Liver (tissue), 9 donors: ENCODE data around the gene ANKRD11. TPM values are rescaled to one million over a fixed set of nuclear protein-coding genes. Genes with fewer than 3 reads are reported as not detected.
A peak's percentile ranks its signal among the peaks of the same experiment; 100 is the strongest.
"Not testable (repeated sequence)": the region's sequence is repeated elsewhere in the genome, so short reads cannot be mapped to it uniquely, and the experiment has no call there.

Source experiments
- DNase-seq: peaks from one replicate; pipeline ENCODE4 v3.0.0-alpha.2; 2017; ENCODE audit warnings: low spot score
- H3K27ac ChIP-seq, 2 donors: one replicate each; pipeline ENCODE4 v1.7.0; 2013; ENCODE audit warnings: inconsistent platforms in 2 of 2, low read length in 2 of 2, control low read depth in 1 of 2, low read depth in 1 of 2, mild to moderate bottlenecking in 1 of 2
- H3K27me3 ChIP-seq, 4 donors: one replicate each; pipeline versions ENCODE4 v1.6.1 to v1.7.0; 2013; ENCODE audit warnings: low read length in 3 of 4, inconsistent platforms in 1 of 4, mild to moderate bottlenecking in 1 of 4, moderate library complexity in 1 of 4; ENCODE audit not compliant: control insufficient read depth in 4 of 4, insufficient read depth in 4 of 4
- H3K36me3 ChIP-seq, 4 donors: one replicate each; pipeline versions ENCODE4 v1.6.1 to v1.7.0; 2013; ENCODE audit warnings: low read length in 3 of 4, mild to moderate bottlenecking in 3 of 4, low read depth in 1 of 4, moderate library complexity in 1 of 4; ENCODE audit not compliant: control insufficient read depth in 4 of 4, insufficient read depth in 3 of 4
- H3K4me1 ChIP-seq, 4 donors: one replicate each; pipeline versions ENCODE4 v1.6.1 to v1.7.0; 2013; ENCODE audit warnings: low read length in 3 of 4, mild to moderate bottlenecking in 3 of 4, moderate library complexity in 1 of 4; ENCODE audit not compliant: control insufficient read depth in 4 of 4, insufficient read depth in 4 of 4
- H3K4me3 ChIP-seq, 3 donors: one replicate each; pipeline versions ENCODE4 v1.6.1 to v1.7.0; 2013; ENCODE audit warnings: low read length in 3 of 3, control low read depth in 1 of 3, low read depth in 1 of 3, mild to moderate bottlenecking in 1 of 3
- H3K9ac ChIP-seq, 2 donors: one replicate each; pipeline ENCODE4 v1.7.0; 2013; ENCODE audit warnings: low read length in 2 of 2, mild to moderate bottlenecking in 2 of 2, moderate library complexity in 2 of 2, control low read depth in 1 of 2, low read depth in 1 of 2
- H3K9me3 ChIP-seq, 4 donors: one replicate each; pipeline versions ENCODE4 v1.6.1 to v1.7.0; 2013; ENCODE audit warnings: low read length in 3 of 4; ENCODE audit not compliant: control insufficient read depth in 4 of 4
- CTCF ChIP-seq: fragments of 150-350 bp; IDR thresholded peaks from 2 replicates; pipeline ENCODE4 v1.5.1; 2017; ENCODE audit warnings: improper control_type of control experiment, low read depth, low read length; ENCODE audit not compliant: missing input control
- EGR1 ChIP-seq, 2 donors: IDR thresholded peaks; 2 replicates each; pipeline ENCODE4 v1.6.1; 2016 to 2018; ENCODE audit warnings: antibody characterized with exemption in 2 of 2, low read depth in 2 of 2
- FOXA1 ChIP-seq: IDR thresholded peaks from 2 replicates; pipeline ENCODE4 v1.6.1; 2016; ENCODE audit warnings: antibody characterized with exemption
- FOXA2 ChIP-seq: IDR thresholded peaks from 2 replicates; pipeline ENCODE4 v1.6.1; 2016; ENCODE audit warnings: antibody characterized with exemption
- GABPA ChIP-seq, 2 donors: IDR thresholded peaks in 1 of 2; conservative IDR thresholded peaks in 1 of 2; 2 replicates each; pipeline ENCODE4 v1.6.1; 2016; ENCODE audit warnings: antibody characterized with exemption in 2 of 2, mild to moderate bottlenecking in 1 of 2, moderate library complexity in 1 of 2
- HNF4A ChIP-seq, 2 donors: conservative IDR thresholded peaks; 2 replicates each; pipeline ENCODE4 v1.6.1; 2016; ENCODE audit warnings: antibody characterized with exemption in 2 of 2, mild to moderate bottlenecking in 2 of 2
- HNF4G ChIP-seq: IDR thresholded peaks from 2 replicates; pipeline ENCODE4 v1.6.1; 2016; ENCODE audit warnings: antibody characterized with exemption
- JUND ChIP-seq, 2 donors: IDR thresholded peaks; 2 replicates each; pipeline ENCODE4 v1.6.1; 2016; ENCODE audit warnings: antibody characterized with exemption in 2 of 2
- MAX ChIP-seq: IDR thresholded peaks from 2 replicates; pipeline ENCODE4 v1.6.1; 2016; ENCODE audit warnings: antibody characterized with exemption
- NR2F2 ChIP-seq: IDR thresholded peaks from 2 replicates; pipeline ENCODE4 v1.6.1; 2016; ENCODE audit warnings: antibody characterized with exemption
- RAD21 ChIP-seq, 2 donors: IDR thresholded peaks; 2 replicates each; pipeline ENCODE4 v1.6.1; 2016; ENCODE audit warnings: antibody characterized with exemption in 2 of 2, mild to moderate bottlenecking in 2 of 2
- RXRA ChIP-seq, 2 donors: IDR thresholded peaks; 2 replicates each; pipeline ENCODE4 v1.6.1; 2017 to 2018; ENCODE audit warnings: antibody characterized with exemption in 2 of 2, mild to moderate bottlenecking in 1 of 2
- TAF1 ChIP-seq: conservative IDR thresholded peaks from 2 replicates; pipeline ENCODE4 v1.6.1; 2016; ENCODE audit warnings: antibody characterized with exemption, mild to moderate bottlenecking
- ZBTB33 ChIP-seq: IDR thresholded peaks from 2 replicates; pipeline ENCODE4 v1.6.1; 2016; ENCODE audit warnings: antibody characterized with exemption
- WGBS: extraction: QIAGEN DNeasy Blood & Tissue Kit; methylation state at CpG from one replicate; pipeline ENCODE4 v1.1.7; 2013; 5-methylcytosine and 5-hydroxymethylcytosine counted together
- polyA plus RNA-seq, 2 donors: library from polyadenylated mRNA; stranded (reverse) in 1 of 2; unstranded in 1 of 2; fragments of 200-250 nt in 1 of 2; fragments of >200 nt in 1 of 2; fragmentation: Nextera tagmentation in 1 of 2; extraction: Ambion mirVana in 1 of 2; gene quantifications; one replicate each; pipeline versions ENCODE4 v1.2.1 to v1.2.3, GENCODE V29; 2013 to 2015
- total RNA-seq, 2 donors: library from RNA; depleted of rRNA; stranded (reverse); fragments of >200 nt; gene quantifications; one replicate each; pipeline ENCODE4 v1.2.3, GENCODE V29; 2014
- donor health status: healthy.
- donor health status: healthy.
- donor health status: healthy.
- donor health status: healthy.
- donor health status: healthy.

ANKRD11 gene
- total and polyA plus RNA-seq, 4 donors = 16.3 to 55.1 (median 28.0) TPM

GRCh38 chr16:89248196-89248982, 242.0 kb downstream of the ANKRD11 start:
- Histone ChIP-seq H3K4me3 (peak overlapping the region in 2 of 3 donors; percentile 43 to 69), H3K4me1 (peaks cover 4 to 9% (median 7%) of the 10 kb centered on the region in 4 donors), H3K36me3 (no peaks in the 10 kb centered on the region), H3K27ac (no peak overlapping the region), H3K27me3 (no peaks in the 10 kb centered on the region), H3K9me3 (peaks cover 0 to 2% (median 0%) of the 10 kb centered on the region in 4 donors), H3K9ac (no peak overlapping the region)
- 63% methylated on average over 69 of the region's 69 CpGs for WGBS
- no peak for DNase-seq
- no peak for TF ChIP-seq HNF4G
- TF ChIP-seq NR2F2 = no peak
- no peak for TF ChIP-seq TAF1
- TF ChIP-seq CTCF = no peak
- TF ChIP-seq FOXA1 = no peak

DNA sequence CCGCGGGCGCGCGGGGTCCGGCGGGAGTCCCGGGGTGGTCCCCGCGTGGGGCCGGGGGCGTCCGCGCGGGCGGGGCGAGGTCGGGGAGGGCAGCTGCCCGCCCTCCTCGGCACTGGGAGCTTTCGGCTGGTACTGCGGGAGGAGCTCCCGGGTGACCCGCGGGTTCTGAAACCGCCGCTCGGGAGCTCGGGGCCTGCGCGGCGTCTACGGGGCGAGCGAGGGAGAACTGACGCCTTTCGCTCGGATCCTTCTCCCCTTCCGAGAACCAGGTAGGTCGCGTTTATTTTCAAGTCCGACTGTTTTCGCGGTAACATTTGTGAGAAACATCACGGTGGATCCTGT, 242.7 kb downstream of the ANKRD11 start:
- H3K27ac ChIP-seq, H3K9ac ChIP-seq, H3K36me3 ChIP-seq, H3K27me3 ChIP-seq, H3K9me3 ChIP-seq, DNase-seq, H3K4me1 ChIP-seq: not testable (repeated sequence)
- H3K4me3 ChIP-seq = peak overlapping the region in 2 of 3 donors; percentile 43 to 69
- WGBS = 3% methylated on average over 45 of the region's 45 CpGs

DNA sequence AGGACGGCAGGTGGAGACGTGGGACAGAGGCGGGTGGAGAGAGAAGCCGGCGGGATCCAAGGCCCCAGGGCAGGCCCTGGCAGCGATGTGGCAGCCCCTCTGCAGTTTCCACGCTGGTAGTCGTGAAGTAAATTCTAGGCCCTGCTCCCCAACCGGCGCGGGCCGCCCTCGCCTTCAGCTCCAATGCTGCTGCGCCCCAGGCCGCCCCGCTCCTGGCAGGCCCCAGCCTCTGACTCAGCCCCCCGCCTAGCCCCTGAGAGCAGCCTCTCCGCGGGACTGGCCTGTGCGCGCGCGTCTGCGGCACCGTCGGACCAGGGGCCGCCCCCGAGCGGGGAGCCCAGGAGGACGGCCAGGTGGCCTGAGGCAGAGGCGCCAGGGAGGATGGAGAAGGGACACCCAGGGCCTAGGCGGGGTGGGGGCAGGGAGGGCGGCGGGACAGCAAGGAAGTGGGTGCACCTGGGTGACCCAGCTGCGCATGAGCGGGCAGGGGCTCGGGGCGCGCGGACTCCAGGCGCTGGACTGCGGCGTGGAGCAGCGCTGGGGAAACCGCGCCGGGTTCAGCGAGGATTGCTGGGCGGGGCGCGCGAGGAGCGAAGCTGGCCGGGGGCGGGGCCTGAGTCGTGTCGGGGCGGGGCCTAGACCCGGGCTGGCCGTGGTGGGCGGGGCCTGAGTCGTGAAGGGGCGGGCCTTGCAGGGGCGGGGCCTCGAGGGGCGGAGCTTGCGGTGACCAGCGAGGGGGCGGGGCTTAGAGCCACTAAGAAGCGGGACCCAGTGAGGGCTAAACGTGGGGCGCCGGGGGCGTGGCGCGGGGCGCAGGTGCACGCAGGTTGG, 243.2 kb downstream of the ANKRD11 start:
- Histone ChIP-seq H3K4me1 (peaks cover 4 to 9% (median 9%) of the 10 kb centered on the region in 4 donors), H3K27ac (no peak overlapping the region), H3K9me3 (peaks cover 0 to 2% (median 0%) of the 10 kb centered on the region in 4 donors), H3K27me3 (no peaks in the 10 kb centered on the region), H3K4me3 (peak overlapping the region; percentile 43 to 69 (median 47)), H3K36me3 (no peaks in the 10 kb centered on the region), H3K9ac (no peak overlapping the region)
- TF ChIP-seq GABPA (IDR thresholded peaks at IDR 0.05 in 1 of 2, conservative IDR thresholded peaks at IDR 0.05 in 1 of 2) (peak in 1 of 2 donors; percentile 12), HNF4A (conservative IDR thresholded peaks at IDR 0.05) (no peak)
- peak; percentile 97 for DNase-seq
- 5% methylated on average over 78 of the region's 78 CpGs for WGBS

DNA sequence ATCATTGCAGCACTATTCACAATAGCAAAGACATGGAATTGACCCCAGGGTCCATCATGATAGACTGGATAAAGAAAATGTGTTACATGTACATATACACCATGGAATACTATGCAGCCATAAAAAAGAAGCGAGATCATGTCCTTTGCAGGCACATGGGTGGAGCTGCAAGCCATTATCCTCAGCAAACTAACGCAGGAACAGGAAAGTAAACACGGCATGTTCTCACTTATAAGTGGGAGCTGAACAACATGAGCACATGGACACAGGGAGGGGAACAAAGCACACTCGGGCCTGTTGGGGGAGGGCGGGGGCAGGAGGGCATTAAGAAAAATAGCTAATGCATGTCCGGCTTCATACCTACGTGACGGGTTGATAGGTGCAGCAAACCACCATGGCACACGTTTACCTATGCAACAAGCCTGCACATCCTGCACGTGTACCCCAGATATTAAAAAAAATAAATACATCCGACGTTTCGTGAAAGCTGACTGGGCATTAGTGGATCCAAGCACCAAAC, 243.9 kb downstream of the ANKRD11 start:
- no peak for TF ChIP-seq ZBTB33
- TF ChIP-seq RAD21 (IDR thresholded peaks at IDR 0.05) = no peak
- no peak for TF ChIP-seq EGR1 (IDR thresholded peaks at IDR 0.05; ENCODE audit: low read depth in 2 of 2)
- TF ChIP-seq FOXA1 = no peak
- TF ChIP-seq RXRA (IDR thresholded peaks at IDR 0.05) = no peak
- TF ChIP-seq MAX = no peak
- no peak for TF ChIP-seq CTCF
- no peak for TF ChIP-seq FOXA2
- no peak for TF ChIP-seq JUND (IDR thresholded peaks at IDR 0.05)
- H3K36me3 ChIP-seq = no peaks in the 10 kb centered on the region
- H3K27me3 ChIP-seq = no peaks in the 10 kb centered on the region
- H3K27ac ChIP-seq = no peak overlapping the region
- DNase-seq = no peak
- peaks cover 8 to 13% (median 13%) of the 10 kb centered on the region in 4 donors for H3K4me1 ChIP-seq
- WGBS = 61% methylated on average over 13 of the region's 13 CpGs
- H3K4me3 ChIP-seq = peak overlapping the region in 2 of 3 donors; percentile 16 to 47
- H3K9ac ChIP-seq = no peak overlapping the region
- H3K9me3 ChIP-seq = peaks cover 0 to 2% (median 0%) of the 10 kb centered on the region in 4 donors
